Stimulated activated CD4-positive, alpha-beta T cell treated with anti-CD3 and anti-CD28 coated beads, Interleukin-2, amount 100 ng/mL, for 24 hours (primary cell): ENCODE measurements around the gene WWOX.
A peak's percentile ranks its signal among the peaks of the same experiment; 100 is the strongest.

Source experiments
- DNase-seq, 2 donors: peaks; one replicate each; pipeline ENCODE4 v3.0.0-alpha.2; 2020

The WWOX gene

GRCh38 chr16:78984887-78985464 lies 885.5 kb downstream of the WWOX start:
- no peak for DNase-seq

GRCh38 chr16:78985716-78986605 lies 886.5 kb downstream of the WWOX start:
- no peak for DNase-seq

- no peak for DNase-seq
These were observed 888.2 kb downstream of the WWOX start for GRCh38 chr16:78987666-78988065.

- no peak for DNase-seq
These were observed 889.0 kb downstream of the WWOX start for GRCh38 chr16:78988361-78988969.

- no peak for DNase-seq
These were observed 890.9 kb downstream of the WWOX start for GRCh38 chr16:78990309-78990701.

GRCh38 chr16:78992001-78992400 lies 892.5 kb downstream of the WWOX start:
- DNase-seq = no peak

GRCh38 chr16:78993346-78993745 lies 893.9 kb downstream of the WWOX start:
- DNase-seq = no peak

GRCh38 chr16:78994135-78994745 lies 894.8 kb downstream of the WWOX start:
- DNase-seq = no peak

GRCh38 chr16:78995441-78995840 lies 896.0 kb downstream of the WWOX start:
- DNase-seq = no peak

GRCh38 chr16:78996790-78997189 lies 897.3 kb downstream of the WWOX start:
- no peak for DNase-seq

GRCh38 chr16:78998879-78999278 lies 899.4 kb downstream of the WWOX start:
- DNase-seq = no peak

- DNase-seq = no peak
These were observed 901.9 kb downstream of the WWOX start for GRCh38 chr16:79001156-79001967.

GRCh38 chr16:79003026-79003609 lies 903.7 kb downstream of the WWOX start:
- no peak for DNase-seq

GRCh38 chr16:79004309-79004708 lies 904.9 kb downstream of the WWOX start:
- DNase-seq = no peak

- no peak for DNase-seq
These were observed 905.6 kb downstream of the WWOX start for GRCh38 chr16:79005096-79005495.

- DNase-seq = no peak
These were observed 906.8 kb downstream of the WWOX start for GRCh38 chr16:79006206-79006605.

GRCh38 chr16:79006765-79007164 lies 907.3 kb downstream of the WWOX start:
- no peak for DNase-seq

- DNase-seq = no peak
These were observed 908.2 kb downstream of the WWOX start for GRCh38 chr16:79007614-79008013.

GRCh38 chr16:79008036-79008868 lies 908.8 kb downstream of the WWOX start:
- DNase-seq = peak; percentile 19 to 23

GRCh38 chr16:79008869-79009179 lies 909.4 kb downstream of the WWOX start:
- no peak for DNase-seq

GRCh38 chr16:79009896-79010295 lies 910.4 kb downstream of the WWOX start:
- no peak for DNase-seq

GRCh38 chr16:79011282-79011681 lies 911.8 kb downstream of the WWOX start:
- no peak for DNase-seq
